ENCODE measurements around the gene SEPTIN11.

SEPTIN11 gene

DNA sequence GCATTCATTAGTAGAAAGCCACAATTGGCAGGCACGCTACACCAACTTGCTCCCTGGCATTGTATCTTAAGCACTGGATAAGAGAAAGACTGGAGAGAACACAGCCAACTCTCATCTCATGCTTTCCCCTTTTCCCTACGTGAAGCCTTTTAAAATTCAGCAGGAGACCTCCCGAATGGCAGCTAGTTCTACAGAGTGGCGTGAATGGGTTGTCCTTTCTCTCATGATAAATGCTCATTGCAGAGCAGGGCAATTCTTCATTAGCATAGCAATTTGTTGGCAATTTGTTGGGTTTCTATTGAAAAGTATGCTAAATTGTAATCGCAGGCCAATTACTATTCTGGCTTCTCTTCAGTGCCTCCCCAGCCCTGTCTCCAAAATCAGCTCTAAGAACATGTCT lies 48.0 kb downstream of the SEPTIN11 start:
- Mint-ChIP-seq H3K9me3 (peaks cover 5% of the 10 kb centered on the region), H3K4me1 (ENCODE audit: low read depth) (peaks cover 46% of the 10 kb centered on the region), H3K36me3 (ENCODE audit: low read depth) (peaks cover 50% of the 10 kb centered on the region), H3K27me3 (no peaks in the 10 kb centered on the region), H3K27ac (no peak overlapping the region), H3K4me3 (no peak overlapping the region)
- DNase-seq = no peak

- DNase-seq = no peak
- no peak overlapping the region for H3K4me3 Mint-ChIP-seq
- H3K4me1 Mint-ChIP-seq (ENCODE audit: low read depth) = peaks cover 46% of the 10 kb centered on the region
- H3K27me3 Mint-ChIP-seq = no peaks in the 10 kb centered on the region
- H3K27ac Mint-ChIP-seq = no peak overlapping the region
- H3K9me3 Mint-ChIP-seq = no peaks in the 10 kb centered on the region
- peaks cover 53% of the 10 kb centered on the region for H3K36me3 Mint-ChIP-seq (ENCODE audit: low read depth)
These were observed 48.8 kb downstream of the SEPTIN11 start for GRCh38 chr4:76998251-76998901.

Data from activated T-cell treated with anti-CD3 and anti-CD28 coated beads, Interleukin-2, amount 50 U/mL, for 24 hours (primary cell).